BJ (cell line): ENCODE data around the gene SF1. TPM values are rescaled to one million over a fixed set of nuclear protein-coding genes. Genes with fewer than 3 reads are reported as not detected.
A peak's percentile ranks its signal among the peaks of the same experiment; 100 is the strongest.

Experiments used
- CTCF ChIA-PET: fragments of 350-600 bp; formaldehyde crosslinking; extraction: SDS; loops from one replicate; lab custom pipeline; 2021; ENCODE audit warnings: antibody characterized with exemption, inconsistent platforms; lab: Yijun Ruan, JAX
- POLR2A ChIA-PET: fragments of 300-600 bp; sonication (Branson Sonifier 250); formaldehyde crosslinking; extraction: SDS; loops from one replicate; lab custom pipeline; 2021; ENCODE audit warnings: antibody characterized with exemption; lab: Charles Lee
- DNase-seq: peaks from one replicate; pipeline ENCODE4 v3.0.0-alpha.2; 2011; ENCODE audit warnings: low read depth
- H3K27me3 ChIP-seq: 2 replicates; pipeline ENCODE4 v1.6.0; 2011; ENCODE audit warnings: low read length; ENCODE audit not compliant: control insufficient read depth, insufficient read depth
- H3K36me3 ChIP-seq: 2 replicates; pipeline ENCODE4 v1.5.1; 2011; ENCODE audit warnings: low read length; ENCODE audit not compliant: control insufficient read depth, insufficient read depth
- H3K4me3 ChIP-seq: 2 replicates; pipeline ENCODE4 v1.5.1; 2011; ENCODE audit warnings: low read depth, mild to moderate bottlenecking, control low read depth, low read length
- CTCF ChIP-seq: IDR thresholded peaks from 2 replicates; pipeline ENCODE4 v1.5.1; 2011; ENCODE audit warnings: low read depth, mild to moderate bottlenecking, control low read depth, inconsistent platforms, low read length, moderate library complexity; ENCODE audit not compliant: insufficient read depth
- polyA minus RNA-seq: library from RNA; depleted of rRNA, polyadenylated mRNA; stranded (reverse); fragments of >200 nt; gene quantifications from 2 replicates; pipeline ENCODE4 v1.2.3, GENCODE V29; 2011; rRNA and poly(A)+ RNA removed
- polyA plus RNA-seq: library from polyadenylated mRNA; depleted of rRNA; stranded (reverse); fragments of >200 nt; gene quantifications from 2 replicates; pipeline ENCODE4 v1.2.3, GENCODE V29; 2011; rRNA removed

SF1 gene, protein sequence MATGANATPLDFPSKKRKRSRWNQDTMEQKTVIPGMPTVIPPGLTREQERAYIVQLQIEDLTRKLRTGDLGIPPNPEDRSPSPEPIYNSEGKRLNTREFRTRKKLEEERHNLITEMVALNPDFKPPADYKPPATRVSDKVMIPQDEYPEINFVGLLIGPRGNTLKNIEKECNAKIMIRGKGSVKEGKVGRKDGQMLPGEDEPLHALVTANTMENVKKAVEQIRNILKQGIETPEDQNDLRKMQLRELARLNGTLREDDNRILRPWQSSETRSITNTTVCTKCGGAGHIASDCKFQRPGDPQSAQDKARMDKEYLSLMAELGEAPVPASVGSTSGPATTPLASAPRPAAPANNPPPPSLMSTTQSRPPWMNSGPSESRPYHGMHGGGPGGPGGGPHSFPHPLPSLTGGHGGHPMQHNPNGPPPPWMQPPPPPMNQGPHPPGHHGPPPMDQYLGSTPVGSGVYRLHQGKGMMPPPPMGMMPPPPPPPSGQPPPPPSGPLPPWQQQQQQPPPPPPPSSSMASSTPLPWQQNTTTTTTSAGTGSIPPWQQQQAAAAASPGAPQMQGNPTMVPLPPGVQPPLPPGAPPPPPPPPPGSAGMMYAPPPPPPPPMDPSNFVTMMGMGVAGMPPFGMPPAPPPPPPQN
- polyA plus RNA-seq (40.3 and 41.7 TPM in 2 replicates), polyA minus RNA-seq (36.8 and 46.0 TPM in 2 replicates)

GRCh38 chr11:64778473-64779298 is at the start of gene SF1:
SF1 (minus strand) TSS chr11:64778542; CDS start chr11:64778392, 150 bp downstream.
- no peak for TF ChIP-seq CTCF
- DNase-seq, result peak; percentile 99
- Histone ChIP-seq H3K4me3 (peak within 1 kb of the TSS; percentile 55), H3K27me3 (no peaks in the 10 kb centered on the region), H3K36me3 (peaks cover 15% of the 10 kb centered on the region)
- ChIA-PET POLR2A (interaction anchor here (0.6 kb wide), 1 partner anchor 15 kb away, joined by 12 read pairs; no protein-coding TSS in a partner anchor), CTCF (interaction anchor here (0.8 to 1.0 kb wide), 3 partner anchors 24 to 332 kb away, joined by 3 to 5 read pairs (median 3); partner anchors contain the start of gene MAP4K2)

- CTCF ChIA-PET, result no interaction called here
- POLR2A ChIA-PET, result no interaction called here
- no peak for TF ChIP-seq CTCF
- no peak for DNase-seq
- Histone ChIP-seq H3K36me3 (no peaks in the 10 kb centered on the region), H3K27me3 (peaks cover 2% of the 10 kb centered on the region), H3K4me3 (no peak overlapping the region)
These were observed 49.1 kb upstream of the SF1 start for GRCh38 chr11:64827451-64827839.

- Histone ChIP-seq H3K36me3 (no peaks in the 10 kb centered on the region), H3K27me3 (peaks cover 2% of the 10 kb centered on the region), H3K4me3 (no peak overlapping the region)
- DNase-seq, result no peak
- ChIA-PET CTCF (no interaction called here), POLR2A (no interaction called here)
- no peak for TF ChIP-seq CTCF
These were observed 48.5 kb upstream of the SF1 start for GRCh38 chr11:64826578-64827450.

DNA sequence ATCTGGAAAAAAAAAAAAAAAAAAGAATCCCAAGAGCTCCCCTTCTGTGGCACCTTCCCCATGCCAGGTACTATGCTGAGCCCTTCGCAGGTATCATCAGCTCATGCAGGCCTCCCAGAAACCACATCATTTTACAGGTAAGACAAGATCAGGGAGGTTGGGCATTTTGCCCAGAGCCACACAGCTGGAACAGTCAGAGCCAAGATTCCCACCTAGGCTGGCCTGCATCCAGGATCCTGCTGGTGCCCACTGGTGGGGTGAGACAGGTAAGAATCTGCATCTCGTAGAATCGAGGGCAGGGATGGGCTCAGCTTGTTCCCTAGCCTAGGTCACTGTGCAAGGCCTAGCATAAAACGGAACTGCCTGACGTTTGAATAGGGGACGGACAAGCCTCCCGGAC is 47.7 kb upstream of the SF1 start:
- ChIA-PET CTCF (interaction anchor here (0.6 kb wide), 1 partner anchor 52 kb away, joined by 4 read pairs; the partner anchor contains the start of gene EHD1), POLR2A (no interaction called here)

More for the DNA sequence above, 47.7 kb upstream of the SF1 start:
- DNase-seq, result no peak
- Histone ChIP-seq H3K4me3 (no peak overlapping the region), H3K36me3 (no peaks in the 10 kb centered on the region), H3K27me3 (peaks cover 2% of the 10 kb centered on the region)
- no peak for TF ChIP-seq CTCF
